Measurements from ENCODE around the gene ITSN2.

Gene ITSN2

GRCh38 chr2:24253303-24253919, 106.9 kb downstream of the ITSN2 start:
- Histone ChIP-seq H3K9me3 (ENCODE audit: severe bottlenecking) (no peaks in the 10 kb centered on the region), H3K27me3 (ENCODE audit: insufficient read depth, low read depth, severe bottlenecking) (no peaks in the 10 kb centered on the region), H3K36me3 (peaks cover 3% of the 10 kb centered on the region), H3K4me3 (ENCODE audit: low read depth, low read length) (no peak overlapping the region), H3K27ac (no peak overlapping the region)
- no peak for TF ChIP-seq CTCF (IDR thresholded peaks at IDR 0.05; ENCODE audit: low read depth, low read length)
- DNase-seq = no peak

DNA sequence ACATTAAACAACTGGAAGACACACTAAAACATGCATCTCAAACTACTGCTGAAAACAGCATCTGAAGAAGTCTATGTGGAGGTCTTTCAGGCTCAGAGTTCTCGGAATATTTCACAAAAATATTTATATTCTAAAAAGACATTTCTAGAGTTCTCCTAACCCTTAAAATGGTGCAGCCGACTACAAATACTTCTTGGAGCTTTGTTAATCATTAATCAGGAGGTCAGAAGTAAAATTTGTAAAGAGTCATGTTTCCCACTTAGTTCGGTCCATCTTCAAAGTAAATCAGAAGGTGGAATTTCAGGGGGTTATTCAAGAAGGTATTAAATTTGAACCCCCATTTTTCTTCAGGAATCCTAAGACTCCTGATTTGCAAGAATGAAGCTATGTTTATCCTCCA, 112.7 kb downstream of the ITSN2 start:
- Histone ChIP-seq H3K9me3 (ENCODE audit: severe bottlenecking) (no peaks in the 10 kb centered on the region), H3K4me3 (ENCODE audit: low read depth, low read length) (no peak overlapping the region), H3K27me3 (ENCODE audit: insufficient read depth, low read depth, severe bottlenecking) (no peaks in the 10 kb centered on the region), H3K27ac (no peak overlapping the region), H3K36me3 (peaks cover 7% of the 10 kb centered on the region)
- no peak for TF ChIP-seq CTCF (IDR thresholded peaks at IDR 0.05; ENCODE audit: low read depth, low read length)
- DNase-seq = no peak

DNA sequence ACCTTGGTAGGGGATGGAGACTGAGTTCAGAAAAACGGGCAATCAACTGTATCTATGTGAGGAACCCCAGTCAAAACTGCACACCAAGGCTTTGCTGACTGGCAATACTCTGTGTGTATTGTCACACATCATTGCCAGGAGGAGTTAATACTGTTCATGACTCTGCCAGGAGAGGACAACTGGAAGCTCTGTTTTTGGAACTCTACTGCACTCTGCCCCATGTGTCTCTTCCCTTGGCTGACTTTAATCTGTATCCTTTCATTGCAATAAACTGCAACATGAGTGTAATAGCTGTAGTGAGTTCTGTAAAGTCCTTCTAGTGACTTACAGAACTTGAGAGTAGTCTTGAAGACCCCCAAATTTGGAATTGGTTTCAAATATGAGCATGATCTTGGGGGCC, 113.2 kb downstream of the ITSN2 start:
- no peaks in the 10 kb centered on the region for H3K27me3 ChIP-seq (ENCODE audit: insufficient read depth, low read depth, severe bottlenecking)
- no peak for DNase-seq
- TF ChIP-seq CTCF (IDR thresholded peaks at IDR 0.05; ENCODE audit: low read depth, low read length) = no peak
- no peak overlapping the region for H3K4me3 ChIP-seq (ENCODE audit: low read depth, low read length)
- H3K36me3 ChIP-seq = peaks cover 7% of the 10 kb centered on the region
- no peaks in the 10 kb centered on the region for H3K9me3 ChIP-seq (ENCODE audit: severe bottlenecking)
- no peak overlapping the region for H3K27ac ChIP-seq

- DNase-seq = no peak
These were observed 114.2 kb downstream of the ITSN2 start for GRCh38 chr2:24245986-24246776.

DNA sequence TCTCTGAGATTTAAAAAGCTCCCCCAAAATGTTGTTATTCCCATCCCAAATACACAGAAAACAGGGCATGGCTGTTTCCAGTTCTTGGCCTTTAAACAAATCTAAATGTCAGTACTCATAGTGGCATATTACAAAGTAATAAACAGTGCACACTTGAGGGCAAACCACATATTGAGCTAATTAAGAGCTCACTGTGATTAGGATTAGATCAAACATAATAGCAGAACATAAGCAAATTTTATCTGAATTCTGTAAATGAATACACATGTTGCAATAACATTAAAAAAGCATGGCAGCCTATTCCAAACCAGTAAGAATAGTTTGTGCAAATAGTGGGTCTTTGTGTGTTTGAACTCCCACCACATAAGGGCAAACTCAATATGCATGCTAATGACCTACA, 118.8 kb downstream of the ITSN2 start:
- H3K9me3 ChIP-seq (ENCODE audit: severe bottlenecking) = no peaks in the 10 kb centered on the region
- H3K27ac ChIP-seq = no peak overlapping the region
- H3K27me3 ChIP-seq (ENCODE audit: insufficient read depth, low read depth, severe bottlenecking) = no peaks in the 10 kb centered on the region
- no peak for DNase-seq
- no peak for TF ChIP-seq CTCF (IDR thresholded peaks at IDR 0.05; ENCODE audit: low read depth, low read length)
- peaks cover 7% of the 10 kb centered on the region for H3K36me3 ChIP-seq
- no peak overlapping the region for H3K4me3 ChIP-seq (ENCODE audit: low read depth, low read length)

More at GRCh38 chr2:24245986-24246776, 114.2 kb downstream of the ITSN2 start:
- TF ChIP-seq CTCF (IDR thresholded peaks at IDR 0.05; ENCODE audit: low read depth, low read length) = no peak
- H3K9me3 ChIP-seq (ENCODE audit: severe bottlenecking) = no peaks in the 10 kb centered on the region
- H3K36me3 ChIP-seq = peaks cover 7% of the 10 kb centered on the region
- H3K27me3 ChIP-seq (ENCODE audit: insufficient read depth, low read depth, severe bottlenecking) = no peaks in the 10 kb centered on the region
- H3K27ac ChIP-seq = no peak overlapping the region
- no peak overlapping the region for H3K4me3 ChIP-seq (ENCODE audit: low read depth, low read length)

All from WERI-Rb-1 (cell line).